Measurements from ENCODE around the gene SCD5. TPM values are rescaled to one million over a fixed set of nuclear protein-coding genes. Genes with fewer than 3 reads are reported as not detected.

SCD5 gene
- total RNA-seq, 1 donor from 2014 or later = 1.0 TPM

DNA sequence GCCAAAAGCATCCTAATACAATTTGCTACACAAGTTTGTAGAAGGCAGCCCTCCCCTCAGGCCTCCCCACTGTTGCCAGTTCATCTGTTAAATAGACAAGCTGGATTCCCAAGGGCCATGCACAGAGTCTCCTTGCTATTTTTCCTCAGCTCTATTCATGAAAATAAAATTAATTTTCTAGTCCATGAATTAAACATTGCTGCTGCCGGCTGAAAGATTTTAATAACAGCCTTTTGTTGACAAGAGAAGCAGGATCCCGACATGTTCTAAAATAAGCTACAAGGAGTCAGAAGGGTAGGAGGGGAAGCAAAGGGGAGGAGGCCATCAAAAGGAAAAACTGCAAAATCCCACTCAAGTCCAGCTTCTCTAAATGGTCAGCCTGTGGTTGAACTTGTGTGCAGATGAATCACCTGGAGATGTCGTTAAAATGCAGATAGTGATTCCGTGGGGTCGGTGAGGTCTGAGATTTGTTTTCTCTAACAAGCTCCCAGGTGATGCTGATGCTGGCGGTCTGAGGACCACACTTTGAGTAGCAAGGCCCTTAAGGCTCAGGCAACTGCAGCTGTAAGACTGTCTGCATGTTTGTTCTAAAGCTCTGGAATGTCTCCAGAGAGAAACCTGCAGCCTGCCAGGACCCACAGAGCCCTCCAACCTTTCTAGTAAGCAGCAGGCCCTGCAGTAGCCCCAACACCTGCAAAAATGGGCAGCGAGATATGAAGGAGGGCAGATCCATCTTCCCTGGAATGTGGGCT is 9.4 kb downstream of the SCD5 start:
- H3K9me3 Mint-ChIP-seq = no peaks in the 10 kb centered on the region
- no peak for DNase-seq (ENCODE audit: low spot score)
- H3K36me3 Mint-ChIP-seq (ENCODE audit: low read depth) = no peaks in the 10 kb centered on the region
- no peaks in the 10 kb centered on the region for H3K4me1 Mint-ChIP-seq (ENCODE audit: low read depth)
- intact Hi-C loops (cut with micrococcal nuclease) = no loop called here
- no peak overlapping the region for H3K4me3 Mint-ChIP-seq (ENCODE audit: low read depth)
- no peak overlapping the region for H3K27ac Mint-ChIP-seq
- peaks cover 28% of the 10 kb centered on the region for H3K27me3 Mint-ChIP-seq (ENCODE audit: low read depth)

DNA sequence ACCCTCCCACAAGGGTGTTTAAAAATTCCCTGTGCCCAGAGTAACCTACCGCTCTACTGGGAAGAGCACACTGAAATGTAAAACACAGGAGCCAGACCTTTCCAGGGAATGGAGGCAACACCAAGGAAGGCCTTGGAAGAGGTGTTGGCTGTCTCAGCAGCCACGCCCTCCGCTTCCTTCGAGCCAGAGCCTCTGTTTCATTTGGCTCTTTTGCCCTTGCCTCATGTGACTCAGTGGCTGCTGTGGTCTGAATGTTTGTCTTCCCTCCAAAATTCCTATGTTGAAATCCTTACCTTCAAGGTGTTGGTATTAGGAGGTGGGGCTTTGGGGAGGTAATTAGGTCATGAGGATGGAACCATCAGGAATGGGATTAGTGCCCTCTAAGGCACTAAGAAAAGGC is 11.3 kb downstream of the SCD5 start:
- no peaks in the 10 kb centered on the region for H3K9me3 Mint-ChIP-seq
- H3K27me3 Mint-ChIP-seq (ENCODE audit: low read depth) = peaks cover 19% of the 10 kb centered on the region
- H3K4me1 Mint-ChIP-seq (ENCODE audit: low read depth) = no peaks in the 10 kb centered on the region
- no peak overlapping the region for H3K27ac Mint-ChIP-seq
- intact Hi-C loops (cut with micrococcal nuclease) = no loop called here
- DNase-seq (ENCODE audit: low spot score) = no peak
- H3K4me3 Mint-ChIP-seq (ENCODE audit: low read depth) = no peak overlapping the region
- no peaks in the 10 kb centered on the region for H3K36me3 Mint-ChIP-seq (ENCODE audit: low read depth)

DNA sequence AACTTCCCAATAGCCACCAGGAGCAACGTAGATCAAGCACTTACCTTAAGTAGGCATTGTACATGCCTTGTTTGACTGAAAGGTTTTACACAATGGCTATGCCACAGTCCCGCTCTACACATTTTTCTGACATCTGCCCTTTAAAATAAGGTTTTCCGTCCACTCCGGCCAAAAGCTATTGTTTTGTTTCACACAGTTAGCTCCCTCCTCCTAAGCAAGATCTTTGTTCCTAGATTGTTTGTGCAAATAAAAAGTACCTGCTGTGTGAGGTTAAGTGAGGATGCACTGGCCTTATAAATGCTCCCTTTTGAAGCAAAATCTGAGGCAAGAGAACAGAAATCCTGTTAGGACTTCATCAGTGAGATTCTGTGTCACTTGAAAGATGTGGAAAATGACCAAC is 11.8 kb downstream of the SCD5 start:
- Mint-ChIP-seq H3K4me3 (ENCODE audit: low read depth) (no peak overlapping the region), H3K27ac (no peak overlapping the region), H3K36me3 (ENCODE audit: low read depth) (no peaks in the 10 kb centered on the region), H3K27me3 (ENCODE audit: low read depth) (peaks cover 19% of the 10 kb centered on the region), H3K9me3 (no peaks in the 10 kb centered on the region), H3K4me1 (ENCODE audit: low read depth) (no peaks in the 10 kb centered on the region)
- intact Hi-C loops (cut with micrococcal nuclease) = no loop called here
- DNase-seq (ENCODE audit: low spot score) = no peak

DNA sequence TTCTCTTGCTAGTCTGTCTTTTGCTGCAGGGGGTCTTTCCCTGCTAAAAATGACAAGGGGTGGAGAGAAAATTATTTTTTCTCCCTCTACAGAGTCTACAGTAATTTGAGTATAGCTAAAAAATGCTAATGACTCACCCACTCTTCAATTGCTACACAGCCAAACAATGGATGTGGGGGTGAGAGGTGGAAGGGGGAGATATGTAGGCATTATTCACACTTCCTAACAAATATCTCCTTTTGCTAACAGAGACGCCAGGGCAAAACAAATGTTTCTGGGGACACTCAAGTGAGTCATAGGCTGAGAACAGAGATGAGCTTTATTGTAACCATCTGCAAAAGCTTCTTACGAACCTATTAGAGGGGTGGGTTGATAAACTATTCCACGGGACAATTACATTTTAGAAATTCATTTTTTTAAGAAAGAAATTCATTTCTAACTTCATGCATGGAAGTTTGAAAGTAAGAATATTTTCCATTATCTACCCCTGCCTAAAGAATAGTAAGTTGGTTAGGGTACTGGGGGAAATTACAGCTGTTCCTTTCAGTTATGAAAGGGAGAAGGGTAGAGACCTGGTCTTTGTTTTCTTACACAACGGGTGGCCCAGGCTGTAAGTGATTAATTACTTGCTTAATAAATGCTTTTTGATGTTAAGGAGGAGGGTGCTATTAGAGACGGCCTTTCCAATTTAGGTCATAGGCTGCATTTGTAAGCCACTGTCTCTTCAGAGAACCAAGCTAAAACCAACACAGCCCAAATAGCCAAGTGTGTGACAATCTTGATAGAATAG is 12.8 kb downstream of the SCD5 start:
- no peaks in the 10 kb centered on the region for H3K9me3 Mint-ChIP-seq
- intact Hi-C loops (cut with micrococcal nuclease) = no loop called here
- peaks cover 15% of the 10 kb centered on the region for H3K27me3 Mint-ChIP-seq (ENCODE audit: low read depth)
- H3K4me3 Mint-ChIP-seq (ENCODE audit: low read depth) = no peak overlapping the region
- no peaks in the 10 kb centered on the region for H3K4me1 Mint-ChIP-seq (ENCODE audit: low read depth)
- H3K27ac Mint-ChIP-seq = no peak overlapping the region
- H3K36me3 Mint-ChIP-seq (ENCODE audit: low read depth) = no peaks in the 10 kb centered on the region
- DNase-seq (ENCODE audit: low spot score) = no peak

DNA sequence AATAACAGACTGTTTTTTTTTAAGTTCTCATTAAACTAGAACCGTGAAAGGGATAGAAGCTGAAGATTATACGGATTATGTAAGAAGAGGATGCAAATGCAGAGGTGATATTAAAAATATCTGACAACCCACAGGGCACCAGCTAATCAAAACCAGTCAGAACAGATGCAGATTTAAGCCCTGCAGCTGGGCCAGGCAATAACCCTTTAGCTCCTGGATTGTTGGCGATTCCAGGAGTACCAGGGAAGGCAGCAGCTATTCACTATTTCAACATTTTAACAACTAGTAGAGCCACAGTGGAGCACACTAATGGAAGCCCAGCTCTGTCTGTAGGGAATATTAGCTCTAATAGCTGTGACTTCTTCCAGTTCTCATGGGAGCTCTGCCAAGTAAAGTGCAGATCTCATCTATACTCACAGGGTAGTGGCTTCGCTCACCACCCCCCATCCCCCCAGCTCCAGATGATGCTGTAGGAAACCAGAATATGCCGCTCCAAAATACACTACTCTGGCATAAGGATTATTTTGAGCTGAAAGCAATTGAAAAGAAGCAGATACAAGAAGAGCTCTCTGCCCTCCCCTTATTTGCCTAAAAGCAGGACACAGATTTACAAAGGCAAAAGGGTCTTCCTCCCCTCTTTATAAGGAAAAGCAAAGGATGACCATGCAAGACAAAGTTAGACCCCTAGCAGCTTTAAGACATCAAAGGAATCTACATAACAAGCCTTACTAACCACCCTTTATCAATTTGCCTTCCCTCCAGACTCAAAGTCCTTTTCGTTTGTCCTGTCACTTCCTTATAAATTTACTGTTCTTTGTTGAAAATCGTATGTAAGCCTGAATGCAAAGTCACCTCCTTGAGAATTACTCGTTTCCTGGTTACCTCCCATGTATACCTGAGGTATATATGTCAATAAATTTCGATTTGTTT is 13.7 kb downstream of the SCD5 start:
- no peaks in the 10 kb centered on the region for H3K4me1 Mint-ChIP-seq (ENCODE audit: low read depth)
- intact Hi-C loops (cut with micrococcal nuclease) = no loop called here
- H3K36me3 Mint-ChIP-seq (ENCODE audit: low read depth) = no peaks in the 10 kb centered on the region
- no peak overlapping the region for H3K4me3 Mint-ChIP-seq (ENCODE audit: low read depth)
- no peak overlapping the region for H3K27ac Mint-ChIP-seq
- DNase-seq (ENCODE audit: low spot score) = no peak
- peaks cover 12% of the 10 kb centered on the region for H3K27me3 Mint-ChIP-seq (ENCODE audit: low read depth)
- no peaks in the 10 kb centered on the region for H3K9me3 Mint-ChIP-seq

DNA sequence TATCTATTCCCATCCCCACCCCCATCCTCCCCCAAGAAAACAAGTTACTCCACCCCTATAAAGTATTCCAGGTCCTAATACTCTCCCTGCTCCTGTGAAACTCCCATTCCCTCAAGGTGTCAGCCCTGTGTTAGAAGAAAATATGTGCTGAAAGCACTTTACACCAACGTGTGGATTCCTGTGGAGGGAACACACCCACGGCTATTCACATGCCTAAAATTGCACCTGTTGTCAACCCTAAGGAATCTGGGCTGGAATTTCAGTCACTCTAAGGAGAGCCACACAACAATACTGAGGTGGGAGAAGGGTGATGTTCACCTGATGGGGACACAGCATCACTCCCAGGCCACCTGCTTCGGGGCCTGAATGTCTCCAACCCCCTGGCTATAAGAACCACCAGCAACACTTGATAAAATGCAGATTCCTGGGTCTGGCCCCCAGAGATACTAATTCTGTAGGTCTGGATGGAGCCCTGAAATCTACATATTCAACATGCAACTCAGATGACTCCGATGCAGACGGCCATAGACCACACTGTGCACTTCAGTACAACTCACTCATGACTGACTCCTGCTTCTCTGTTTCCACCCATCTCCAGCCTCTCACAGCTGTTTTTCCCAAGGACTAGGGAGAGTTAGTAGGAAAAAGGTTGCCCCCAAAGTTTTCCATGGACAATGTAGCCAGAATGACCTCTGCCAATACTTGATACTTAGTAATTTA is 15.8 kb downstream of the SCD5 start:
- H3K4me3 Mint-ChIP-seq (ENCODE audit: low read depth) = no peak overlapping the region
- H3K9me3 Mint-ChIP-seq = no peaks in the 10 kb centered on the region
- H3K4me1 Mint-ChIP-seq (ENCODE audit: low read depth) = no peaks in the 10 kb centered on the region
- intact Hi-C loops (cut with micrococcal nuclease) = no loop called here
- H3K27ac Mint-ChIP-seq = no peak overlapping the region
- no peak for DNase-seq (ENCODE audit: low spot score)
- no peaks in the 10 kb centered on the region for H3K36me3 Mint-ChIP-seq (ENCODE audit: low read depth)
- H3K27me3 Mint-ChIP-seq (ENCODE audit: low read depth) = peaks cover 12% of the 10 kb centered on the region

DNA sequence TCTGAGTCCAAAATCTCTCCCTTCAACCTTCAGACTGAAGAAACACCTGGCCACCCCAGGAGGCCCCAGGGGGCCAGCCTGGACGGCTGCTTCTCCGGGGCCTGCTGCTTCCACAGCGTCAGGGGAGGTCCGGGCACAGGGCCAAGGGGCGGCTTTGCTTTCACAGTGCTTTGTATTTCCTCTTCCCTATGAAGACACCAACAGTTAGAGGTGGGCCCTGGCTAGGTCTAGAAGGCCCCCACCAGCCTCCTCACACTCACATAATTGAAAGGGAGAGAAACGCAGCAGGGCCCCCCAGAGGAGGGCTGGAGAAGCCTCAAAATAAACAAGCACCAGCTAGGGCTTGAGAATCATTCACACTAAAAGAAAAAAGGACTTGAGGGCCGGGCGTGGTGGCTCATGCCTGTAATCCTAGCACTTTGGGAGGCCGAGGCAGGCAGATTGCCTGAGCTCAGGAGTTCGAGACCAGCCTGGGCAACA is 17.8 kb downstream of the SCD5 start:
- peaks cover 12% of the 10 kb centered on the region for H3K27me3 Mint-ChIP-seq (ENCODE audit: low read depth)
- no peaks in the 10 kb centered on the region for H3K9me3 Mint-ChIP-seq
- H3K27ac Mint-ChIP-seq = no peak overlapping the region
- no peak overlapping the region for H3K4me3 Mint-ChIP-seq (ENCODE audit: low read depth)
- no peak for DNase-seq (ENCODE audit: low spot score)
- intact Hi-C loops (cut with micrococcal nuclease) = no loop called here
- no peaks in the 10 kb centered on the region for H3K4me1 Mint-ChIP-seq (ENCODE audit: low read depth)
- H3K36me3 Mint-ChIP-seq (ENCODE audit: low read depth) = no peaks in the 10 kb centered on the region

DNA sequence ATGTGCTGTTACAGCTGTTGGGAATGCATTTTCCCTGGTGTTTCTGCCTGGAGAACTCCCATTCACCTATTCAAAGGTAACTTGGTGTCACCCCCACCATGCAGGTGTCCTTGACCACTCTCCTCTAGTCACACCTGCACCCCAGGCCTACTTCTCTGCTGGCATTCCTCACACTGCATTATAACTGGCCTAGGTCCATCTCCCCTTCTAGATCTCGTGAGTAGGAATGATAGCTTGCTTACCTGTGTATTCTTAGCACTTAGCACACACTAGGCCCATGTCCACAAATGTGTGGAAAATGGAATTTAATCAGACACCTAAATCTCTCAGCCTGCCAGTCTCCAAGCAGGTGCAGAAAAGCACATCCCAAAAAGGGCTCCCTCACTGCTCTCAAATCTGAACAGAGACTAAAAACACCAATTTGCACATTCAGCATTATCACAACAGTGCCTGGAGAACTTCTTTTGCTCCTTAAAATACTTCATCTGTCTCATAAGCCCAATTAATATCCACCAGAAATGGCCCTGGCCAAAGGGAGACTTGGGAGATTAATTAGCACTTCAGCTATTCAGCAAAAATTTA is 18.3 kb downstream of the SCD5 start:
- Mint-ChIP-seq H3K4me3 (ENCODE audit: low read depth) (no peak overlapping the region), H3K36me3 (ENCODE audit: low read depth) (no peaks in the 10 kb centered on the region), H3K27me3 (ENCODE audit: low read depth) (peaks cover 7% of the 10 kb centered on the region), H3K27ac (no peak overlapping the region), H3K4me1 (ENCODE audit: low read depth) (no peaks in the 10 kb centered on the region), H3K9me3 (no peaks in the 10 kb centered on the region)
- DNase-seq (ENCODE audit: low spot score) = no peak
- intact Hi-C loops (cut with micrococcal nuclease) = no loop called here

DNA sequence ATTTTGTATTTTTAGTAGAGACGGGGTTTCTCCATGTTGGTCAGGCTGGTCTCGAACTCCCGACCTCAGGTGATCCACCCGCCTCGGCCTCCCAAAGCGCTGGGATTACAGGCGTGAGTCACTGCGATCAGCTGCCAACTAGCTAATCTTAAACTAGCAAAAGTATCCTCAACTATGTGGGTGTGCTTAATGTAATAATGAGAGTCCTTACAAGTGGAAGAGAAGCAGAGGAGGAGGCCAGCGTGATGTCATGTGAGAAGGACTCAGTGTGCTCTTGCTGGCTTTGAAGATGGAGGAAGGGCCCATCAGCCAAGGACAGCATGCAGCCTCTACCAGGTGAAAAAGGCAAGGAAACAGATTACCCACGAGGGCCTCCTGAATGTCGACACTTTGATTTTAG is 19.6 kb downstream of the SCD5 start:
- H3K27ac Mint-ChIP-seq = no peak overlapping the region
- DNase-seq (ENCODE audit: low spot score) = no peak
- no peak overlapping the region for H3K4me3 Mint-ChIP-seq (ENCODE audit: low read depth)
- no peaks in the 10 kb centered on the region for H3K36me3 Mint-ChIP-seq (ENCODE audit: low read depth)
- H3K4me1 Mint-ChIP-seq (ENCODE audit: low read depth) = no peaks in the 10 kb centered on the region
- intact Hi-C loops (cut with micrococcal nuclease) = no loop called here
- H3K27me3 Mint-ChIP-seq (ENCODE audit: low read depth) = no peaks in the 10 kb centered on the region
- H3K9me3 Mint-ChIP-seq = no peaks in the 10 kb centered on the region

DNA sequence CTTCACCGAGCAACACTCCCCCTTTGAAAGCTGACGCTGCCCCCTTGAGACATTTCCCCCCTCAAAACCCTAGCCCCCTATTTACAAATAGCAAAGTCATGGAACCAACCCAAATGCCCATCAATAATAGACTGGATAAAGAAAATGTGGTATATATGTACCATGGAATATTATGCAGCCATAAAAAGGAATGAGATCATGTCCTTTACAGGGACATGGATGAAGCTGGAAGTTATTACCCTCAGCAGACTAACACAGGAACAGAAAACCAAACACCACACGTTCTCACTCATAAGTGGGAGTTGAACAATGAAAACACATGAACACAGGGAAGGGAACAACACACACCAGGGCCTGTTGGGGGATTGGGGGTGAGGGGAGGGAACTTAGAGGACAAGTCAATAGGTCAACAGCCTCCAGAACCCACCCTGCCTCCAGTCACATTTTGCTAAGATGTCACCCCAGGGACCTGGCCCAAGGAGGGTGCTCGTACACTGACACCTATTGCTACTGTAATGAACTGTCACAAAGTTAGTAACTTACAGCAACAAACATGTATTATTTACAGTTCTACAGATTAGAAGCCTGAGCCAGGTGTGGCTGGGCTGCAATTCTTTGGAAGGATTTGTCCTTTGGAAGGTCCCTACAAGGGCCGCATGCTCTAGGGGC is 20.6 kb downstream of the SCD5 start:
- no peaks in the 10 kb centered on the region for H3K36me3 Mint-ChIP-seq (ENCODE audit: low read depth)
- H3K27me3 Mint-ChIP-seq (ENCODE audit: low read depth) = no peaks in the 10 kb centered on the region
- no peaks in the 10 kb centered on the region for H3K9me3 Mint-ChIP-seq
- no peak overlapping the region for H3K4me3 Mint-ChIP-seq (ENCODE audit: low read depth)
- intact Hi-C loops (cut with micrococcal nuclease) = no loop called here
- no peaks in the 10 kb centered on the region for H3K4me1 Mint-ChIP-seq (ENCODE audit: low read depth)
- H3K27ac Mint-ChIP-seq = no peak overlapping the region
- DNase-seq (ENCODE audit: low spot score) = no peak

DNA sequence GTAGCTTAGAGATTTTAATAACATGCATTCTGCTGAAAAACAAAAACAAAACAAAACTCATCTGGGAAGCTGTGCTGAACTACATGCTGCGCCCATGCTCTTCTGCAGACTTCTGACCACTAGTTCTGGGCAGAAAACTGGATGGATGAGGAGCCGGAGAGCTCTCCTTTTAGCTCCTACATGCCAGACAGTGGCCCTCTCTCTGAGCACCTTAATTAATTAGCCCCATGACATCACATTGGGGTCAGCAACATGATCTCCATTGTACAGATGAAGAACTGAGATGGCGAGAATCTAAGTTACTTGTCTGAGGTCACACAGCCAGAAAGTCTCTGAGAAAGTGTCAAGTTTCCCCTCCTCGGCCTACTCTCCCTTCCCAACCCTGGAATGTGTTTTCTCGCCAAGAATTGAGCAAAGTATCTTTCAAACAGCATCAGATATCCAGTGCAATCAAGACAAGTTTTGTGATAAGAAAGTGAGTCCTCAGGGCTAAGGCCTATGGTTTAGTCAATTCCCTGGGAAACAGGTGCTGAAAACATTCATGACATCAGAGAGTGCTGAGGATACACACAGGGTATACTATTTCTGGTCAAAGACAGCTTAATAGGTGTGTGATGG is 21.6 kb downstream of the SCD5 start:
- no peak overlapping the region for H3K4me3 Mint-ChIP-seq (ENCODE audit: low read depth)
- H3K36me3 Mint-ChIP-seq (ENCODE audit: low read depth) = no peaks in the 10 kb centered on the region
- DNase-seq (ENCODE audit: low spot score) = no peak
- no peaks in the 10 kb centered on the region for H3K9me3 Mint-ChIP-seq
- intact Hi-C loops (cut with micrococcal nuclease) = no loop called here
- H3K27ac Mint-ChIP-seq = no peak overlapping the region
- no peaks in the 10 kb centered on the region for H3K4me1 Mint-ChIP-seq (ENCODE audit: low read depth)
- H3K27me3 Mint-ChIP-seq (ENCODE audit: low read depth) = no peaks in the 10 kb centered on the region
